Stimulated activated naive CD4-positive, alpha-beta T cell (primary cell): ENCODE data around the gene TOMM40.
"Not testable (repeated sequence)": the region's sequence is repeated elsewhere in the genome, so short reads cannot be mapped to it uniquely, and the experiment has no call there.

Source experiments
- DNase-seq, 6 experiments: peaks; one replicate each; lab custom pipeline; 2025; lab: John Stamatoyannopoulos, UW

TOMM40 gene

DNA sequence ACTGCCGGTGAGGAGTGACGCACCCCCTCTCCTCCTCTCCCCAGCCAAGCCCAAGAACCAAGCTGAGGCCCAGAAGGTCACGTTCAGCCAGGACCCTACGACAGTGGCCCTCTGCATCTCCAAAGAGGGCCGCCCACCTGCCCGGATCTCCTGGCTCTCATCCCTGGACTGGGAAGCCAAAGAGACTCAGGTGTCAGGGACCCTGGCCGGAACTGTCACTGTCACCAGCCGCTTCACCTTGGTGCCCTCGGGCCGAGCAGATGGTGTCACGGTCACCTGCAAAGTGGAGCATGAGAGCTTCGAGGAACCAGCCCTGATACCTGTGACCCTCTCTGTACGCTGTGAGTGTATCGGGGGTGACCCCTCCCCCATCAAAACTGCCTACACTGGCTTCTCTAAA is 19.2 kb upstream of the TOMM40 start:
- no peak for DNase-seq

DNA sequence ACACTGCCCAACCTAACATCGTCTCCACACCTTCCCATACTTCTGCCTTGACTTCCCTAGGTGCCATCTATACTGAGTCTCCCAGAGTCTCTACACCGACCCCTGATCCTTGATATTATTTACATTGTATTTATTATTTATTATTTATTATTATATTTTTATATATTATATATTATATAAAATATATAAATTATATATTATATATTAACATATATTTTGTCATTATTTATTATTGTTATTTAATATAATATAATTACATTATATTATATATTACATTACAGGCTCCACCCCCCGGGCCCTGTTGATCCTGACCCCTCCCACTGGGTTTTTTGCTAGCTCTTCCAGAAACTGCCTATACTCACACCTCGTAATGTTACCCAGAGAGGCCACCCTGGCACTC is 18.4 kb upstream of the TOMM40 start:
- no peak for DNase-seq

DNA sequence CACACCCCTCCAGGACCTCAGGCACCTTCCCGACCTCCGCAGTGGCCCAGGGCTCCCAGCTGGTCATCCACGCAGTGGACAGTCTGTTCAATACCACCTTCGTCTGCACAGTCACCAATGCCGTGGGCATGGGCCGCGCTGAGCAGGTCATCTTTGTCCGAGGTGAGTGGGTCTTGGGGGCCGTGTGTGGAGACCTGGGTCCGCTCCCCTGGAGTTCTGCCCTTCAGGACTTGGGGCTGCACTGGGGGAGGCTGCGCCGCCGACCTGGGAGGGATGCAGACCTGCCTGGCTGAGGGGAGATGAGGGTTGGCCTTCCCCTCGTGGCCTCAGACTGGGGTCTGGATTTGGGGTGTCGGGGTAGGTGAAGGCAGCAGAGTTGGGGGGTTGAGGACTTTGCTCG is 16.7 kb upstream of the TOMM40 start:
- DNase-seq: no peak

- DNase-seq: no peak
Observed at GRCh38 chr19:44875666-44876451, 15.2 kb upstream of the TOMM40 start.

GRCh38 chr19:44876930-44877535 is 14.0 kb upstream of the TOMM40 start:
- DNase-seq: no peak

DNA sequence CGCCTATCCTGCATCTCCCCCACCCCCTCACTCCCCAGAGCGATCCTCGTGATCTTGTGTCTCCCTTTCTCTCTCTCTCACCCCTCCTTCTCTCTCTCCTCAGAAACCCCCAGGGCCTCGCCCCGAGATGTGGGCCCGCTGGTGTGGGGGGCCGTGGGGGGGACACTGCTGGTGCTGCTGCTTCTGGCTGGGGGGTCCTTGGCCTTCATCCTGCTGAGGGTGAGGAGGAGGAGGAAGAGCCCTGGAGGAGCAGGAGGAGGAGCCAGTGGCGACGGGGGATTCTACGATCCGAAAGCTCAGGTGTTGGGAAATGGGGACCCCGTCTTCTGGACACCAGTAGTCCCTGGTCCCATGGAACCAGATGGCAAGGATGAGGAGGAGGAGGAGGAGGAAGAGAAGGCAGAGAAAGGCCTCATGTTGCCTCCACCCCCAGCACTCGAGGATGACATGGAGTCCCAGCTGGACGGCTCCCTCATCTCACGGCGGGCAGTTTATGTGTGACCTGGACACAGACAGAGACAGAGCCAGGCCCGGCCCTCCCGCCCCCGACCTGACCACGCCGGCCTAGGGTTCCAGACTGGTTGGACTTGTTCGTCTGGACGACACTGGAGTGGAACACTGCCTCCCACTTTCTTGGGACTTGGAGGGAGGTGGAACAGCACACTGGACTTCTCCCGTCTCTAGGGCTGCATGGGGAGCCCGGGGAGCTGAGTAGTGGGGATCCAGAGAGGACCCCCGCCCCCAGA is 12.8 kb upstream of the TOMM40 start:
- no peak for DNase-seq

GRCh38 chr19:44879309-44880065 is 11.6 kb upstream of the TOMM40 start:
- DNase-seq: no peak

- no peak for DNase-seq
Observed at GRCh38 chr19:44882063-44882462, 9.0 kb upstream of the TOMM40 start.

GRCh38 chr19:44882619-44883397 is 8.2 kb upstream of the TOMM40 start:
- not testable (repeated sequence) for DNase-seq

DNA sequence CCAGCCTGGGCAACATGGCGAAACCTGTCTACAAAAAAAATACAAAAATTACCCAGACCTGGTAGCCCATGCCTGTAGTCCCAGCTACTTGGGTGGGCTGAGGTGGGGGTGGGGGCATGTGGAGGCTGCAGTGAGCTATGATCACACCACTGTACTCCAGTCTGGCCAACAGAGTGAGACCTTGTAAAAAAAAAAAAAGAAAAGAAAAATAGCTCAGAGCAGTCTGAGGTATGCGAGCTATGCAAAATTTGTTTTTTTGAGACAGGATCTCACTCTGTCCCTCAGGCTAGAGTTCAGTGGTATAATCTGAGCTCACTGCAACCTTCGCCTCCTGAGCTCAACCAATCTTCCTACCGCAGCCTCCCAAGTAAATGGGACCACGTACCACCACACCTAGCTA is 7.1 kb upstream of the TOMM40 start:
- no peak for DNase-seq

DNA sequence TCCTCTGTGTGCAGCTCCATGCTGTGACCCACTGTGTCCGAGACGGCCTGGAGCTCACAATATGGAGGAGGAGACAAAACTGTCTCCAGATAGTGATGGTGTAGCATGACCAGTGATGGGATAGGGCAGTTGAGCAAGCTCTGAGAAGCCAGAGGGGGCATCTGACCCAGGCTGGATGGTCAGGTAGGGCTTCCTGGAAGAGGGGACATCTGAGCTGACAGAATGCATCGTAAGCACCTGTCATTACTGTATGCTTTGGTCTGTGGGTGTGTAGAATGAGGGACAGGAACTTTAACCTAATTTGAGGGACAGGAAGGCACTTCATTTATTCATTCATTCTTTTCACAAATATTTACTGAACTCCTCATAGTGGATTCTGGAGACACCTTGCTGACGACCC is 6.5 kb upstream of the TOMM40 start:
- no peak for DNase-seq

DNA sequence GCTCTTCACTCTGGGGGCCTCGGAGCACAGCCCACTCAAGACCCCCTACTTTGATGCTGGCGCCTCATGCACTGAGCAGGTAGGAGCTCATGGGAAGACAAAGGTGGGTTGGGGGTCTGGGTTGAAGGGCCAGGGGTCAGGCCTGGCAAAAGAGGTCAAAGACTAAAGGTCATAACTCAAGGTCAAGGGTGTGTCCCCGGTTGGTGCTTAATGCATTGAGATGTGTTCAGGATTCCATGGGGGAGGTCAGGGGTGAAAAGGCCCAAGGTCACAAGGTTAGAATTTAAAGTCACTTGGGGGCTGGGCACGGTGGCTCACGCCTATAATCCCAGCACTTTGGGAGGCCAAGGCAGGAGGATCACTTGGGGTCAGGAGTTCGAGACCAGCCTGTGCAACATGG is 4.9 kb upstream of the TOMM40 start:
- no peak for DNase-seq

DNA sequence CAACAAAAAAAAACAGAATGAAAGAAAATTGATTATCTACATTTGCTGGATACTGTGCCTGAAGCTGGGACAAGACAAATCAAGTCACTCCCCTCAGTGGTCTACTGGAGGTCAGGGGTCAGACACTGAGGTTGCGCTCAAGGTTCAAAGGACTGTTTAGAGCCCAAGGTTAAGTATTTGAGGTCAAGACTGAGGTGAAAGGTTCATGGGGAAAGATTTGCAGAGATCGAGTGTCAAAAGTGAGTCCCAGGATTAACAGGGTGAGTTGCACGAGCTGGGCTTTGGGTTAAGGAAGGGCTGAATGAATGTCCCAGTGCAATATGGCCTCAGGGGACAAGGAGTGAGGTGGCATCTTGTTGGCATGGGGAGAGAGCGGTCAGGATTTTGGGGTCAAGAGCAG is 3.4 kb upstream of the TOMM40 start:
- no peak for DNase-seq

- DNase-seq: not testable (repeated sequence)
Observed at GRCh38 chr19:44888335-44888734, 2.7 kb upstream of the TOMM40 start.

GRCh38 chr19:44889830-44890365 is 1.2 kb upstream of the TOMM40 start:
- no peak for DNase-seq

- peak; percentile 98 to 100 (median 100) for DNase-seq
Observed at GRCh38 chr19:44890366-44891015, 563 bp upstream of the TOMM40 start.

- DNase-seq: no peak
Observed at GRCh38 chr19:44892932-44893331, 1.9 kb downstream of the TOMM40 start.

GRCh38 chr19:44893332-44894051 is 2.4 kb downstream of the TOMM40 start:
- DNase-seq: no peak

DNA sequence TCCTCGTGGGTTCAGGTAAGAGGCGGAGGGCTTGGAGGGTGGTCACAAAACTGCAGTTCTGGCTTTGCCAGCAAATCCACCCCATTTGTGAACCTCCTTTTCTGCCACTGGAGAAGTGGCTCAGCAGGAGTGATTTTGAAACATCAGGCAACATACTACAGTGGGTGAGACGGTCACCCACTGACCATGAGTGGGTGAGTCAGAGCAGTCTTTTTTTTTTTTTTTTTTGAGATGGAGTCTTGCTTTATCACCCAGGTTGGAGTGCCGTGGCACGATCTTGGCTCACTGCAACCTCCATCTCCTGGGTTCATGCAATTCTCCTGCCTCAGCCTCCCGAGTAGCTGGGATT is 3.0 kb downstream of the TOMM40 start:
- no peak for DNase-seq

DNA sequence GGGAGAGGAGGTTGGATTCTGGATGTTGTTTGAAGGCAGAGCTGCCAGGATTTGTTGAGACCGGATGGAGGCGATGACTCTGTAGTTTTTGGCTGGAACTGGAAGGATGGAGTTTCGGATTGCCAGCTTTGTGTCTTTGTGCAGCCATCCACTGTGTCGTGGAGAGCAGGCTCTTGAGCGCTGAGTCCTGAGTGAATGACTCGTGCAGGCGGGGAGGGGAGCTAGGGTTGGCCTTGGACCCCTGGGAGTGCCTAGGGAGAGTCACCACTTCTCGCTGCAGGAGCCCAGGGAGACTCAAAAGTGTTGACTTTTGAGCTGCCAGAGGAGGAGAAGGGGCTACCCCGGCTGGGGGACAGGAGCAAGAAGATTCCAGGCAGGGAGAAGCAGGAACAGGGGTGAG is 3.9 kb downstream of the TOMM40 start:
- DNase-seq: no peak
